Skeletal muscle cell (primary cell): ENCODE measurements around the gene FRAS1.
"Not testable (repeated sequence)": the region's sequence is repeated elsewhere in the genome, so short reads cannot be mapped to it uniquely, and the experiment has no call there.

Source experiments
- DNase-seq: peaks from one replicate; pipeline ENCODE4 v3.0.0-alpha.2; 2010; ENCODE audit warnings: low read depth
- H3K4me3 ChIP-seq: 2 replicates; pipeline ENCODE4 v1.5.1; 2011; ENCODE audit warnings: low read depth, mild to moderate bottlenecking, control low read depth, low read length, moderate library complexity

FRAS1 gene, protein sequence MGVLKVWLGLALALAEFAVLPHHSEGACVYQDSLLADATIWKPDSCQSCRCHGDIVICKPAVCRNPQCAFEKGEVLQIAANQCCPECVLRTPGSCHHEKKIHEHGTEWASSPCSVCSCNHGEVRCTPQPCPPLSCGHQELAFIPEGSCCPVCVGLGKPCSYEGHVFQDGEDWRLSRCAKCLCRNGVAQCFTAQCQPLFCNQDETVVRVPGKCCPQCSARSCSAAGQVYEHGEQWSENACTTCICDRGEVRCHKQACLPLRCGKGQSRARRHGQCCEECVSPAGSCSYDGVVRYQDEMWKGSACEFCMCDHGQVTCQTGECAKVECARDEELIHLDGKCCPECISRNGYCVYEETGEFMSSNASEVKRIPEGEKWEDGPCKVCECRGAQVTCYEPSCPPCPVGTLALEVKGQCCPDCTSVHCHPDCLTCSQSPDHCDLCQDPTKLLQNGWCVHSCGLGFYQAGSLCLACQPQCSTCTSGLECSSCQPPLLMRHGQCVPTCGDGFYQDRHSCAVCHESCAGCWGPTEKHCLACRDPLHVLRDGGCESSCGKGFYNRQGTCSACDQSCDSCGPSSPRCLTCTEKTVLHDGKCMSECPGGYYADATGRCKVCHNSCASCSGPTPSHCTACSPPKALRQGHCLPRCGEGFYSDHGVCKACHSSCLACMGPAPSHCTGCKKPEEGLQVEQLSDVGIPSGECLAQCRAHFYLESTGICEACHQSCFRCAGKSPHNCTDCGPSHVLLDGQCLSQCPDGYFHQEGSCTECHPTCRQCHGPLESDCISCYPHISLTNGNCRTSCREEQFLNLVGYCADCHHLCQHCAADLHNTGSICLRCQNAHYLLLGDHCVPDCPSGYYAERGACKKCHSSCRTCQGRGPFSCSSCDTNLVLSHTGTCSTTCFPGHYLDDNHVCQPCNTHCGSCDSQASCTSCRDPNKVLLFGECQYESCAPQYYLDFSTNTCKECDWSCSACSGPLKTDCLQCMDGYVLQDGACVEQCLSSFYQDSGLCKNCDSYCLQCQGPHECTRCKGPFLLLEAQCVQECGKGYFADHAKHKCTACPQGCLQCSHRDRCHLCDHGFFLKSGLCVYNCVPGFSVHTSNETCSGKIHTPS (N-terminal part only)

DNA sequence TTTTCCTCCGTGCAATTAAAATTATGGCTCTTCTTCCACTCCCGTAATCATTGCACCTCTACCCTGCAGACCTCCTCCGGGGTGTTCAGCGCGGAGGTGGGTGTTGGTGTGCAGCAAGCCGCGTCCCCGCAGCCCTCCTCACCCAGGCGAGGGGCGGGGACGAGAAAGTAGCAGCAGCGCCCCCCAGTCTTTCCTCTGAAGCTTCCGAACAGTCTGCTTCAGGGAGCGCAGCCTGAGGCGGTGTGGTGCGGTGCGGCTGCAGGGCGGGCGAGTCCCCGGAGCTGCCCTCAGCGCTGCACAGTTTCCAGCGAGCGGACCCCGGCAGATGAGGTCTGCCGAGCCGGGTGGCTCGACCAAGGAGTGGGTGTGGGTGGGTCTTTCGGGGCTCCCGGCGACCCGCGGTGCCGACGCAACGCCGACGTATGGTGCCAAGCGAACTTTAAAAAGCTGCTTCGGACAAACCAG, at the start of gene FRAS1:
TSS of gene FRAS1 (plus strand) at position 189 of the 465 bp plus-strand sequence. CDS start 687 bp downstream, outside the sequence.
- no peak for DNase-seq
- H3K4me3 ChIP-seq: peak within 1 kb of the TSS; percentile 67

- H3K4me3 ChIP-seq, DNase-seq: not testable (repeated sequence)
Measured at GRCh38 chr4:78011003-78011402, 46.1 kb upstream of the FRAS1 start.

- DNase-seq: no peak
Measured at GRCh38 chr4:78014889-78015886, 41.9 kb upstream of the FRAS1 start.

DNA sequence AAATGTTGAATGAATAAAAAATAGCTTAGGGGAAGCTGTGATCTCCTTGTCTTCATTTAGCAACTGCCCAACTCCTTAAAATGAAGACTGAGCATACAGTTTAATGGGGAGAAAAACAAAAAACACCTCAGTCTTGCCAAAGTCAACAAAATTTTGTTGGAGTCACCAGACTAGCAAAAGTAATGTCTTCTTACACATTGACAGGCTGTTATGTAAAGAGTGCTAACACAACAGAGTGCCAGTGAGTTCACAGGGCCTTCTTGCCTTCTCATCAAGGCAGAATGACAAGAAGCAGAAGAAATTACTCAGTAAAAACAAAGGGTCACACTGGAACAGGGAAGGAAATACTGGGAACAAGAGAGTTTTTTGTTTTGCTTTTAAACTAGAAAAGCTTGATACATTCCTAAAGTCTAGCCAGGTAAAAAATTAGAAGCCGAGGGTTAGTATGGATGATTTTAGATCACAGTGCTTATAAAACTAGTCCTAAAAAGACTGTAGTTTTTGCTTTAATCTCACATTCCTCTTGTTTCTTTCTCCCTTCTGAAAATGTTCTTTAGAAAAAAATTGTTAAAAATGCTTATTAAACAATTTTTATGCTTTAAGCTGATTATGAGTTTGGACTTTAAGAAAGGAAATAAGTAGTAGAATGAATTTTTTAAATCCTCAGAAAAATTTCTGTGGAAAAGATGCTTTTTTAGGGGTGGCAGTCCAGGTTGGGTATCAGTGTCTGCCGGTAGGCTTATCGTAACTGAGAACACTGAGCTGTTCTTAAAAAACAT, 38.7 kb upstream of the FRAS1 start:
- H3K4me3 ChIP-seq: no peak overlapping the region
- no peak for DNase-seq

More at GRCh38 chr4:78014889-78015886, 41.9 kb upstream of the FRAS1 start:
- H3K4me3 ChIP-seq: no peak overlapping the region

DNA sequence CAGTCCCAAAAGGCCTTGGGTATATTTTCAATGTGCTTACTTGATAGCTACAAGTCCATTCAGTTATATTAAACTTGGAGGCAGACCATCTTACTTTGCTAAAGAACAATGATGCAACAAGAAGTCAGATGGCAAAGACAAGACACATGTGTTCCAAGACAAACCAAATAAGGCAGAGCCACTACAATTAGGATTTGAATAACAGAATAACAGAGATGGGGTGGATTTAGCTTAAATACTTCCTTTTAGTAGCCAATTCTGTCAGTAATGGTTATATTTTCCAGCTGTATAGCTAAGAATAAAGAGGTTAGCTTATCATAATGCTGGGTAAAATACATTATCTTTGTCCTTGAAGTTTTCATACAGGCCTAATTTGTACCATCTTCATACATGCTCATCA, 37.7 kb upstream of the FRAS1 start:
- DNase-seq: no peak
- H3K4me3 ChIP-seq: no peak overlapping the region

DNA sequence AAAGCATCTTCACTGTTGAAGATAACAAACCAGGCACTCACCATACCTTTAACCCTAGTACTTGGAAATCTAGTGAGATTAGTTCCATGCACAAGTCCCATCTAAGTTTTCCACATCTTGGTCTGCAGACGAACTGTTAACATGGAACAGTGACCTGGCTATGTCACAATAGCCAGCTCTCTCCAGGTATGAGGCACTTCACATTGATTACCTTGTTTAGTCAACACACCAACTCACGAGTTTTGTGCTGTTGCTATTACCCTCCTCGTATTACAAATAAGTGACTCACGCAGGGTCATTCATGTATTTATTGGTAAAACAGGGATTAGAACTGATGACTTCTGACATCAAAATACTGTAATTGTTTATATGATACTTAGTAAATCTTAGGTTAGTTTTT, 36.4 kb upstream of the FRAS1 start:
- DNase-seq: no peak
- H3K4me3 ChIP-seq: no peak overlapping the region

DNA sequence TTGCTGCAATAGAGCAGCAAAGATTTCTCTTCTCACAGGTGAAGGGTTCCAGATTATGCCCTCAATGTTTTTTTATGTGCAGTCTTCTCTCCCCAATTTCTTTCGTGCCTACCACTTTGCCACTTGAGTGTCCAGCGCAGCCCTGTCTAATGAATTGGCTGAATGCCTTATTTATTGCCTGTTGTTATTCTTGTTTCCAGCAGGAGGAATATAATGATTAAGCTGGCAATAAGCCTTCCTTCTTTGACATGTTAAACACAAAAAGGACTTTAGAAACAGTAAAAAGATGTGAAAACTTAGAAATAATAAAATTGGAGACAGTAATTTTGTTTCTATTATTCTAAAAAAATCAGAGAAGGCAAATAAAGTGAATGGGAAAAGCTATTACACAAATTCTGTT, 34.6 kb upstream of the FRAS1 start:
- no peak for DNase-seq
- H3K4me3 ChIP-seq: no peak overlapping the region

GRCh38 chr4:78024085-78024484, 33.0 kb upstream of the FRAS1 start:
- no peak for DNase-seq
- H3K4me3 ChIP-seq: no peak overlapping the region

GRCh38 chr4:78024576-78025091, 32.5 kb upstream of the FRAS1 start:
- no peak overlapping the region for H3K4me3 ChIP-seq
- DNase-seq: no peak

DNA sequence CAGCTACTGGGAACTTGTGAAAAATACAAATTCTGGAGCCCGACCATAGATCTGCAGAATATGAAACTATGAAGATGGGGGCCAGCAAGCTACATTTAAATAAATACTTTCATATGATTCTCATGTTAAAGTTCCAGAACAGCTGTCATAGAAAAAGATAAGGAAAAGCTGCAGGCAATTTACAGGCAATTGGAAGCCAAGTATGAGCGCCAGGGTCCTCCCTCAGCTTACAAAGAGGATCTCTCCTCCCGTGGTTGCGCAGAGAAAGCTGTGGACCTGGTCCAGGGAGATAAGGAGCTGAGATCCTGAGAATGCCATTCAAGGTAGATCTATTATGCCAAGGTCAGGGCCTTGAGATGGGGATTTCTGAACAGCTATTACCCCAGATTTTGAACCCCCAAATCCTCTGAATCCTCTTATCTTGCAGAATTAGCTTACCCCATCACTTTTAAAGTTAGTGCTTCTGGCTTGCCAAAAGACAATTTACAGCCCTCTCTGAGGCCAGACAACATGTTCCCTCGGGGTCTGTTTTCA, 25.6 kb upstream of the FRAS1 start:
- DNase-seq: no peak
- H3K4me3 ChIP-seq: no peak overlapping the region

DNA sequence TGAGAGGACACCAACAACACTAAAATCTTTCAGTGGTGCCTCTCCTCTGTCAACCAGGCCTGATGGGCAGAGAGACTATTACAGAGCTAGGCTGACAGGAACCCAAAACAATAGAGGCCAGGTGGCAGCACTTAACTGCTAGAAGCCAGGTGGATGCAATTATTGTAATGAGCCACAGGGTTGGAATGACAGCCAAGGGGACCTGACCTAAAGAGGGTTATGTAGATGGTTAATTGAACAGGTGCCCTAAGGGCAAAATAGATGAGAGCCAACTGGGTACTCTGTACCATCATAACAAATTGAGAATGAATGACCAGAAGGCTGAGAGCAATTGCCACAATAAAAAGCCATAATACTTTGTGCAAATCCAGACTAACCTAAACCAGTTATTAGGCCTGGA, 24.7 kb upstream of the FRAS1 start:
- no peak for DNase-seq
- H3K4me3 ChIP-seq: no peak overlapping the region

GRCh38 chr4:78032929-78033328, 24.2 kb upstream of the FRAS1 start:
- no peak for DNase-seq
- H3K4me3 ChIP-seq: no peak overlapping the region

DNA sequence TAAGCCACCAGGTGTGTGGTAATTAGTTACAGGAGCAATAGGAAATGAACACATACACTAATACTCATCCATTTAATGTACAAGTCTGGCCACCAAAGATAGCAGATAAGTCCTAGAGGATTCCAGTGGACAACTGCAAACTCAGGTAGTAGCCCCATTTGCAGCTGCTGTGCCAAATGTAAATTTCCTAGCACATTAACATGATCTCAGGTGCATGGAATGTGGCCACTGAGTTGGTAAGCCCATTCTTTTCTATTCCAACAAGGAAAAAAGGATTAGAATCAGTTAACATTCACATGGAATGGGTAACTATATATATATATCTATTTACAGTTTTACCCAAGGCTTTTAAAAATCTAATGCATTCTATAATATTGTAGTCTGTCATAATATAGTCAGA, 23.3 kb upstream of the FRAS1 start:
- H3K4me3 ChIP-seq: no peak overlapping the region
- DNase-seq: no peak

DNA sequence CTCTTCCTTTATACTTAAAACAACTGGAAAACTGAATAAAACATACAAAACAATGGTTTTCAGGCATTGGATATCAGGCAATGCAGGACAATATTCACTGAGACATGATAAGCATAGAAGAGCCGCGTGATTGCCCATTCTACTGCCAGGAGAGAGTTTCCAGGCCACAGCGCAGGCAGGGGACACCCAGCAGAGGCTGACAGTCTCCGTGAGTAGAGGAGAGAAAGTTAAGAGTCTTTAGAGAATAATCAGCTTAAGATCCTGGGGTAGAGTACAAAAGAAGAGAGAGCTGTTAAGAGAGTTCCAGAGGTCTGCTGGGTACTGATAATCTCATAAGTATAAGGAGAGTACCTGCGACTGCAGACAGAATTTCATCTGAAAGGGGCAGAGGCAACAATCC, 18.4 kb upstream of the FRAS1 start:
- DNase-seq: no peak
- H3K4me3 ChIP-seq: no peak overlapping the region

DNA sequence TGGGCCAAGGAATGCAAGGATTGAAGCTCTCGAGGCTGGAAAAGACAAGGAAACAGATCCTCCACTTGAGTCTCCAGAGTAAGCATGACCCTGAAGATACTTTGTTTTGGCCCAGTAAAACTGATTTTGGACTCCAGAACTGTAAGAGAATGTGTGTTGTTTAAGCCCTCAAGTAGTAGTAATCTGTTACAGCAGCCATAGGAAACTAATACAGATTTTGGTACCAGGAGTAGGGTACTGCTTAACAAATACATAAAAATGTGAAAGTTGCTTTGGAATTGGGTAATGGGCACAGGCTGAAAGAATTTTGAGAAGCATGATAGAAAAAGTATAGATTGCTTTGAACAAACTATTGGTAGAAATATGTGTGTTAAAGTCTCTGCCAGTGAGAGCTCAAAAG, 17.4 kb upstream of the FRAS1 start:
- H3K4me3 ChIP-seq: no peak overlapping the region

GRCh38 chr4:78040431-78040830, 16.7 kb upstream of the FRAS1 start:
- H3K4me3 ChIP-seq: no peak overlapping the region
- no peak for DNase-seq

More for the DNA sequence above, 17.4 kb upstream of the FRAS1 start:
- no peak for DNase-seq

GRCh38 chr4:78047366-78047765, 9.8 kb upstream of the FRAS1 start:
- no peak for DNase-seq
- H3K4me3 ChIP-seq: no peak overlapping the region
